Measurements from ENCODE around the gene SEC61G. TPM values are rescaled to one million over a fixed set of nuclear protein-coding genes. Genes with fewer than 3 reads are reported as not detected.

SEC61G gene
- total RNA-seq, 2 experiments from 2014 or later: 43.9 to 51.3 TPM

DNA sequence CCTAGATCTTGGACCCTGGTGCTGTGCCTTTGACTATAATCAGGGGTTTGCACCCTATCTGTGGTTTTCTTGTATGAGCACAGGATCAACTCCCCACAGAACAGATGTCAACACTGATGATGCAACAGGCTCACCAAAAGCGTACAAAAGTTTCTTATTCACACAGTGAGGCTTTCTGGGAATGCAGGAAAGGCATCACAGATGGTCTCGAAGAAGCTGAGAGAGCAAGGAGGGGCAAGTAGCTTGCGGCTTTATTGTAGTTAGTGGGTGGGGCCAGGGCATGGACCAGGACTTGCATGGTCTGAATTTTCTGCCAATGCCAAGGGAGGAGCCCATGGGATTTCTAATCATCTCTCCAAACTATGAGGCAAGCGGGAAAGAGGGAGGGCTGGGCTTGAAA, 46.2 kb downstream of the SEC61G start:
- intact Hi-C loops (cut with DNase I, micrococcal nuclease): no loop called here
- TF ChIP-seq, protein P1, sequence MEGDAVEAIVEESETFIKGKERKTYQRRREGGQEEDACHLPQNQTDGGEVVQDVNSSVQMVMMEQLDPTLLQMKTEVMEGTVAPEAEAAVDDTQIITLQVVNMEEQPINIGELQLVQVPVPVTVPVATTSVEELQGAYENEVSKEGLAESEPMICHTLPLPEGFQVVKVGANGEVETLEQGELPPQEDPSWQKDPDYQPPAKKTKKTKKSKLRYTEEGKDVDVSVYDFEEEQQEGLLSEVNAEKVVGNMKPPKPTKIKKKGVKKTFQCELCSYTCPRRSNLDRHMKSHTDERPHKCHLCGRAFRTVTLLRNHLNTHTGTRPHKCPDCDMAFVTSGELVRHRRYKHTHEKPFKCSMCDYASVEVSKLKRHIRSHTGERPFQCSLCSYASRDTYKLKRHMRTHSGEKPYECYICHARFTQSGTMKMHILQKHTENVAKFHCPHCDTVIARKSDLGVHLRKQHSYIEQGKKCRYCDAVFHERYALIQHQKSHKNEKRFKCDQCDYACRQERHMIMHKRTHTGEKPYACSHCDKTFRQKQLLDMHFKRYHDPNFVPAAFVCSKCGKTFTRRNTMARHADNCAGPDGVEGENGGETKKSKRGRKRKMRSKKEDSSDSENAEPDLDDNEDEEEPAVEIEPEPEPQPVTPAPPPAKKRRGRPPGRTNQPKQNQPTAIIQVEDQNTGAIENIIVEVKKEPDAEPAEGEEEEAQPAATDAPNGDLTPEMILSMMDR (IDR thresholded peaks at IDR 0.05): no peak
- Histone ChIP-seq H3K27ac (ENCODE audit: low read depth in 1 of 2, low read length in 2 of 2) (no peak overlapping the region), H3K9me3 (ENCODE audit: control insufficient read depth in 1 of 2, insufficient read depth in 1 of 2, low read length in 2 of 2) (peaks cover 4 to 5% of the 10 kb centered on the region in 2 experiments), H3K4me1 (ENCODE audit: insufficient read depth, low read length) (no peaks in the 10 kb centered on the region), H3K27me3 (ENCODE audit: control insufficient read depth in 1 of 2, insufficient read depth in 2 of 2, low read length in 2 of 2) (no peaks in the 10 kb centered on the region), H3K4me3 (ENCODE audit: low read length) (no peak overlapping the region), H3K36me3 (ENCODE audit: insufficient read depth, low read length) (no peaks in the 10 kb centered on the region)
- DNase-seq: no peak
- no peaks in the 10 kb centered on the region for H3K27me3 Mint-ChIP-seq
- POLR2A ChIA-PET: no interaction called here
- no peak overlapping the region for H3K27ac Mint-ChIP-seq
- H3K4me1 Mint-ChIP-seq (ENCODE audit: low read depth): no peaks in the 10 kb centered on the region
- ATAC-seq (ENCODE audit: poor library complexity): no peak
- H3K36me3 Mint-ChIP-seq (ENCODE audit: low read depth): no peaks in the 10 kb centered on the region
- CTCF ChIA-PET: no interaction called here
- no peak overlapping the region for H3K4me3 Mint-ChIP-seq
- peaks cover 6% of the 10 kb centered on the region for H3K9me3 Mint-ChIP-seq

DNA sequence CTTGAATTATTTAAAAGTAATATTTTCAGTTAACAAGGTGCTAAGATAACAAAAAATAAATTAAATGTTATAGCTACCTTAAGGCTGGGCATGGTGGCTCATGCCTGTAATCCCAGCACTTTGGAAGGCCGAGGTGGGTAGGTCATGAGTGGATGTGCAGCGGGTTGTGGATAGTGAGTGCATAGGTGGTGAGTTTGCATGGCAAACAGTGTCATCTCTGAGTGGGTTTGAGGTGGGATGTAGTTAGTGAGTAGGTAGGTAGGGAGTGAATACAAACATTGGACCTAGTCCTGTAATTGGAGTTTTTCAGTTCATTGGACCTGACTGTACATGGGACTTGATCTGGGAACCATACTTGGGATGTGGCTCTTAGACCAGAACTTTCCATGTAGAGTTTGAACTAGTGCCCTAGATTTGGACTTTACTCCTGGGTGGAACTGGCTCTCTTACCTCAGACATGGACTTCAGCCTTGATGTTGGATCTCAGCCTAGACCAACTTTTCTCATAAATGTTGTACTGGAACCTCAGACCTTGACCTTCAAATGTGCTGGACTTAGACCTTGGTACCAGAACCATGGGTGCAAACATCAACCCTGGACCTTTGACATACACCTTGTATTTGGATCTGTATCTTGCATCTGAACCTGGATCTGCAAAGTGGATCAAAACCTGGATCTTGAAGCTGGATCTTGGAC, 47.0 kb downstream of the SEC61G start:
- peaks cover 4 to 5% of the 10 kb centered on the region in 2 experiments for H3K9me3 ChIP-seq (ENCODE audit: control insufficient read depth in 1 of 2, insufficient read depth in 1 of 2, low read length in 2 of 2)
- Mint-ChIP-seq H3K27ac (no peak overlapping the region), H3K27me3 (no peaks in the 10 kb centered on the region), H3K4me3 (no peak overlapping the region), H3K9me3 (peaks cover 6% of the 10 kb centered on the region), H3K4me1 (ENCODE audit: low read depth) (no peaks in the 10 kb centered on the region), H3K36me3 (ENCODE audit: low read depth) (no peaks in the 10 kb centered on the region)
- H3K27me3 ChIP-seq (ENCODE audit: control insufficient read depth in 1 of 2, insufficient read depth in 2 of 2, low read length in 2 of 2): no peaks in the 10 kb centered on the region
- H3K4me3 ChIP-seq (ENCODE audit: low read length): no peak overlapping the region
- TF ChIP-seq, protein P1 (IDR thresholded peaks at IDR 0.05): no peak
- intact Hi-C loops (cut with DNase I, micrococcal nuclease): no loop called here
- no peak overlapping the region for H3K27ac ChIP-seq (ENCODE audit: low read depth in 1 of 2, low read length in 2 of 2)
- no peaks in the 10 kb centered on the region for H3K4me1 ChIP-seq (ENCODE audit: insufficient read depth, low read length)
- no peak for DNase-seq
- POLR2A ChIA-PET: no interaction called here
- no peaks in the 10 kb centered on the region for H3K36me3 ChIP-seq (ENCODE audit: insufficient read depth, low read length)
- no peak for ATAC-seq (ENCODE audit: poor library complexity)
- CTCF ChIA-PET: no interaction called here

DNA sequence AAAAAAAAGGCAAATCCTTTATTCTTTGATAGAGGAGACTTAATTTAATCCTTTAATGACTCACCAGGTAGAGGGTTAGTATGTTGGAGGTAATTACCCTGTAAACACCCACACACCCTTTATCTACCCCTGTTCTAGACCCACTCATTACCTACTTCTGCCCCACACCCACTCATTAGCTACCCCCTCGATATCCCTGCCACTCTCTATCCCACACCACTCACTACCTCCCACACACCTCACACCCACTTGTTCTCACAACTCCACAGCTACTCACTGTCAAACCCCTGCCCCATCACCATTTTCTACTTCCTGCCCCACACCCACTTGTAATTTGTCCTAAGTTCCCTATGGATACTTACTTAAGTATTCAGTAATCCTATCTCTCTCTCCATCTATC, 49.7 kb downstream of the SEC61G start:
- intact Hi-C loops (cut with DNase I, micrococcal nuclease): no loop called here
- DNase-seq: no peak
- CTCF ChIA-PET: no interaction called here
- no peaks in the 10 kb centered on the region for H3K36me3 Mint-ChIP-seq (ENCODE audit: low read depth)
- no peaks in the 10 kb centered on the region for H3K27me3 Mint-ChIP-seq
- peaks cover 4 to 5% of the 10 kb centered on the region in 2 experiments for H3K9me3 ChIP-seq (ENCODE audit: control insufficient read depth in 1 of 2, insufficient read depth in 1 of 2, low read length in 2 of 2)
- H3K4me3 ChIP-seq (ENCODE audit: low read length): no peak overlapping the region
- no peak overlapping the region for H3K4me3 Mint-ChIP-seq
- no peaks in the 10 kb centered on the region for H3K4me1 ChIP-seq (ENCODE audit: insufficient read depth, low read length)
- ATAC-seq (ENCODE audit: poor library complexity): no peak
- no peaks in the 10 kb centered on the region for H3K36me3 ChIP-seq (ENCODE audit: insufficient read depth, low read length)
- H3K27ac Mint-ChIP-seq: no peak overlapping the region
- H3K27ac ChIP-seq (ENCODE audit: low read depth in 1 of 2, low read length in 2 of 2): no peak overlapping the region
- H3K27me3 ChIP-seq (ENCODE audit: control insufficient read depth in 1 of 2, insufficient read depth in 2 of 2, low read length in 2 of 2): no peaks in the 10 kb centered on the region
- POLR2A ChIA-PET: no interaction called here
- peaks cover 3% of the 10 kb centered on the region for H3K9me3 Mint-ChIP-seq
- TF ChIP-seq, protein P1 (IDR thresholded peaks at IDR 0.05): no peak
- no peaks in the 10 kb centered on the region for H3K4me1 Mint-ChIP-seq (ENCODE audit: low read depth)
